ENCODE results near the gene OTOG. TPM values are rescaled to one million over a fixed set of nuclear protein-coding genes. Genes with fewer than 3 reads are reported as not detected.

The OTOG gene
- total RNA-seq, 1 donor from 2014 or later, result not detected

- no peak for ATAC-seq
- no peak for DNase-seq (ENCODE audit: low spot score)
Measured at GRCh38 chr11:17519061-17519885, 27.8 kb upstream of the OTOG start.

GRCh38 chr11:17521106-17521900, 25.8 kb upstream of the OTOG start:
- no peak for ATAC-seq

DNA sequence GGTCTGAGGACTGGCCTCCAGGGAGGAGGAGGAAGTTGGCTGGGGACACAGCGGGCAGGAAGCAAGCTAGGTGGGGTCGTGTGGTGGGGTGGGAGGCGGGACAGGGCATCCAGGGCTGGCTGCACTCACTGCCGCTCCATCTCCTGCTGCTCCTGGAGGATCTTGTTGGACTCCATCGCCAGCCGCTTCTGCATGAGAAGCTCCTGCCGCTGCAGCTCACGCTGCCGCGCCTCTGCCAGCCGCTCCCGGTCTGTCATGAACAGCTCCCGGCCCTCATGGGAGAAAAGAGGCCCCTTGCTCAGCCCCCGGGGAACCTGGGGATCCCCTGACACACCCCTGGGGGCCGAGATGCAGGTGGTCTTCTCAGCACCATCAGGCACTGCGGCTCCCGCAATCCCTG, 24.4 kb upstream of the OTOG start:
- ATAC-seq (no peak), DNase-seq (ENCODE audit: low spot score) (no peak)

More at GRCh38 chr11:17521106-17521900, 25.8 kb upstream of the OTOG start:
- no peak for DNase-seq (ENCODE audit: low spot score)

DNA sequence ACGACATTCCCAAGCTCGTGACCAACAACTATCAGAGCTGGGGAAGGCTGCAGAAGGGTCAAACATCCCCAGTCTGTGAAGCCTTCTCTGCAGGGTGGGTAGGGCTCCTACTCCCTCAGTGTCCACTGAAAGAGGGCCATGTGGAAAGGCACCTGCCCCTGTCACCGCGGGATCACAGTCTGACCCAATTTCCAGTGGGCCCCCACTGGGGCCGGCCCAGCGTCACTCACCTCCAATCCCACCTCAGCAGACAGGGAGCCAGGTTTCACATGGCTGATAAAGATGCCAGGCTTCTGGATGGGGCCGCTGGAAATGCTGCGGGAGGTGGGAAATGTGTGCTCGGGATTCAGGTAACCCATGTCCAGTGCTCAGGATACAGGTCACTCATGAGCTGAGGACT, 22.8 kb upstream of the OTOG start:
- ATAC-seq (no peak), DNase-seq (ENCODE audit: low spot score) (no peak)

- DNase-seq (ENCODE audit: low spot score) (no peak), ATAC-seq (no peak)
Measured at GRCh38 chr11:17525570-17525969, 21.5 kb upstream of the OTOG start.

DNA sequence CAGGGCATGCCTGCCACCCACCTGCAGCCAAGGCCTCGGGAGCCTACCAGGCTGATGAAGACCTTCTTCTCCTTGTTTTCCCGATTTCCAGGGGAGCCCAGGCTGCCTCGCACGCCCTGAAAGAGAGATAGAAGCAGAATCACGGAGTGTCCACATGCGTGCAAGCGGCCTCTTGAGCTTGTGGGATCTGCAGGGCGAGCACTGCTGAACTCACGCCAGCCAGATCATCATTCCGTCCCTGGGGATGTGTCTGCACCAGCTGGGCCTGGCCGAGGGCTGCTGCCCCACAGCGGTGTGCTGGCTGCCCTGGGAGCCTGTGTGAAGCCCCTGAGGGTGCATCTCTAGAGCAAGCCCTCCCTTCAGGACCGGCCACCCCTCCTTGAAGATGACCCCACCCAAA, 20.7 kb upstream of the OTOG start:
- DNase-seq (ENCODE audit: low spot score) (no peak), ATAC-seq (no peak)

GRCh38 chr11:17526931-17527627, 20.0 kb upstream of the OTOG start:
- ATAC-seq (no peak), DNase-seq (ENCODE audit: low spot score) (no peak)

DNA sequence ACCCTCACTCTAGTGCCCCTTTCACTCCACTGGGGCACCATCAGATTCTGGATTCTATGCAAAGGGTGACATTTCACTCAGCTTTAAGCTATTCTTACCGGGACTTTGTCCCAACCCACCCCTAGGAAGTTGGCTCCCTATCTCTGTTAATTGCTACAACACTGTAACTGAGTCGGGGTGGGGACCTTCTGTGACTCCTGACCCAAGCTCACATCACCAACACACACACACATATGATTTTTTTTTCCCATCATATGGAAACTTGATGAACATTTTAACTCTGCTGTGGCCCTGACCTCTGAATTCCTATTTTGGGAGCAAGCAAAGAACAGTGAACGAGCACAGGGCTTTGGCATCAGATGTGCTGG, 19.4 kb upstream of the OTOG start:
- DNase-seq (ENCODE audit: low spot score) (no peak), ATAC-seq (no peak)

GRCh38 chr11:17528181-17528691, 18.8 kb upstream of the OTOG start:
- ATAC-seq (peak; percentile 96), DNase-seq (ENCODE audit: low spot score) (peak; percentile 59)

DNA sequence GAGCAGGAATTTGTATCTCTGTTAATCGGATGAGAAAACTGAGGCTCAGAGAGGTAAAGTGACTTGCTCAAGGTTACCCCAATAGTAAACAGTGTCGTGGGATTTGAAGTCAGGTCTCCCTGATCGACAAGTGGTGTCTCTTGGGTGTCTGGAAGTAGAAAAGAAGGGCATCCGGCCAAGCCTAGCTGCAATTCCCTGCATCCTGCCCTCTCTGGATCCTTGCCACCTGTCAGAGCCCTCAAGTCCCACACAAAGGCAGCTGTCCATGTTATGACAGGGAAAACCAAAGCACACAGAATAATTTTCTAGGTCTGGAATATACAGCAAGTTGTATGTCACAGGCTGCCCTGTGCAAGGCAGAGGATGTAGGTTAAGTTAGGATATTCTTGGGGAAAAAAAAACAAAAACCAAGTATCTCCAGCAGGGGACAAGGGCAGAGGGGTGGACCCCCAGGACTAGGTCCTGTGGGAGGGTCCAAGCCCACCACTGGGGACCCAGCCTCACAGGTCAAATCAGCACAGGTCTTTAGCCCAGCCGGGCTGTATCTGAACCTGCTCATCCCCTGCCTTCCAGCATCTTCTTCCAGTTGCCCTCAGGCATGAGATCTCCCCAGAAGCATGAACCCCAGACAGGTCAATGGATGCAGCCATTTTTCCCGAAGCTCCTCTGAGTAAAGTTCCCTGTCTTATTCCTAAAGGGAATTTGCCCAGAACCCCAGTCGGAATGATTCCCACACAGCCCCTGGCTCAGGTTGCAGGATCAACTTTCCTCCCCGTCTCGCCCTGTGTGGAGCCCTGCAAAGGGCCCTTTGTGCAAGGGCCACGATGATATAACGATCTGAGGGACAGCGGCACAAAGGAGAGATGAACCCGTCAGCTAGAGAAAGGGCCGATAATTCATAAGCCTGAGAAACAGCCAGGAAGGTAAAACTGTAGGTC, 17.9 kb upstream of the OTOG start:
- no peak for DNase-seq (ENCODE audit: low spot score)
- ATAC-seq, result peak; percentile 7

GRCh38 chr11:17529844-17530185, 17.2 kb upstream of the OTOG start:
- ATAC-seq (no peak), DNase-seq (ENCODE audit: low spot score) (no peak)

- ATAC-seq, result no peak
- DNase-seq (ENCODE audit: low spot score), result no peak
Measured at GRCh38 chr11:17531071-17531600, 15.9 kb upstream of the OTOG start.

GRCh38 chr11:17531636-17532113, 15.4 kb upstream of the OTOG start:
- DNase-seq (ENCODE audit: low spot score), result no peak

GRCh38 chr11:17532784-17533183, 14.3 kb upstream of the OTOG start:
- no peak for DNase-seq (ENCODE audit: low spot score)
- ATAC-seq, result no peak

More at GRCh38 chr11:17531636-17532113, 15.4 kb upstream of the OTOG start:
- ATAC-seq, result no peak

GRCh38 chr11:17533341-17533740, 13.7 kb upstream of the OTOG start:
- no peak for DNase-seq (ENCODE audit: low spot score)
- no peak for ATAC-seq

- ATAC-seq (no peak), DNase-seq (ENCODE audit: low spot score) (no peak)
Measured at GRCh38 chr11:17533778-17534415, 13.2 kb upstream of the OTOG start.

- DNase-seq (ENCODE audit: low spot score) (no peak), ATAC-seq (no peak)
Measured at GRCh38 chr11:17535488-17535887, 11.6 kb upstream of the OTOG start.

DNA sequence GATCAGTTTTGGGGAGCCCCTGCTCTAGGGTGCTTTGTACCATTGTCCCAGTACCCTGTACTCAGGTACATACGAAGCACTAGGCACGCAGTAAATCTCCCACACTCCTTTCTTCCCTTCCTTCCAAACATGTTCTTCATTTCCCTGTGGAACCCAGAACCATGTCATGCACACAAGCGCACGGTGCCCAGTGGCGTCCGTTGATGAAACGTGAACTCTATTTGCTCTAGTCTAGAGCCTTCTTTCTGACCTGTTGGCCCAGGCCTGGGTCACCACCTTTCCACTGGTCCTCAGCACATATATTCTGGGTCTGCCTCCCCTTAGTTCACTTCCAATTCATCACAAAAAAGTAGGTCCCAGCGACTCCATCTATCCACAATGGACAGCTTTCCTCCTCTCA, 9.8 kb upstream of the OTOG start:
- ATAC-seq (no peak), DNase-seq (ENCODE audit: low spot score) (no peak)

DNA sequence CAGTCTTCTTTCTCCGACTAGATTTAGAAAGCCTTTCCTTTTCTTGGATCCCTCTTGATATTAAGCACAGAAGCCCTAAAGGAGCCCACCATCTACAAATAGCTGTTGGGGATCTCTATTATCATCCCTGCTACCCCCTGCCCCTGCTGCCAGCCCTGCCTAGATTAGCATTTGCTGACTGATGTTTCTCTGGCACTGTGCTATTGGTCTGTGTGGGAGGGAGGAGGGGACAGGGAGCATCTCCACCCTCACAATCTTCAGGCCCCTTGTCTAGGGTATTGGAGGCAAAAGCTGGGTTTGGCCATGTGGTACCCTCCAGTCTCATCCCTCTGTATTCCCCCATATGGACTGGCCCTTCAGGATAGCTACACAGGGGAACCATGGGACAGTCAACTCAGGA, 9.0 kb upstream of the OTOG start:
- no peak for ATAC-seq
- no peak for DNase-seq (ENCODE audit: low spot score)
